CD14-positive monocyte (primary cell): ENCODE measurements around the gene FOXA3. TPM values are rescaled to one million over a fixed set of nuclear protein-coding genes. Genes with fewer than 3 reads are reported as not detected.

Source experiments
- DNase-seq, 3 donors: peaks; one replicate each; pipeline ENCODE4 v3.0.0-alpha.2; 2011 to 2022
- H2AFZ ChIP-seq: 2 replicates; pipeline ENCODE4 v1.6.0; 2012; ENCODE audit warnings: mild to moderate bottlenecking, low read depth, low read length, inconsistent platforms; ENCODE audit not compliant: insufficient read depth, poor library complexity, severe bottlenecking
- H3K27ac ChIP-seq, 2 donors: 1 replicate in 1 of 2; 2 replicates in 1 of 2; pipeline ENCODE4 v1.5.1; 2012 to 2013; ENCODE audit warnings: low read length in 2 of 2, control low read depth in 1 of 2, inconsistent platforms in 1 of 2, low read depth in 1 of 2, mild to moderate bottlenecking in 1 of 2
- H3K27me3 ChIP-seq, 2 donors: one replicate each; pipeline versions ENCODE4 v1.6.0 to v1.6.1; 2011 to 2013; ENCODE audit warnings: low read length in 2 of 2; ENCODE audit not compliant: control insufficient read depth in 2 of 2, insufficient read depth in 2 of 2
- H3K36me3 ChIP-seq, 2 donors: replicated peaks in 1 of 2; 1 replicate in 1 of 2; 2 replicates in 1 of 2; pipeline versions ENCODE4 v1.5.1 to v1.6.1; 2012 to 2013; ENCODE audit warnings: low read length in 2 of 2, control low read depth in 1 of 2, inconsistent platforms in 1 of 2, mild to moderate bottlenecking in 1 of 2; ENCODE audit not compliant: insufficient read depth in 2 of 2, control insufficient read depth in 1 of 2
- H3K4me1 ChIP-seq, 2 donors: 1 replicate in 1 of 2; 2 replicates in 1 of 2; pipeline versions ENCODE4 v1.5.1 to v1.6.1; 2012 to 2013; ENCODE audit warnings: low read length in 2 of 2, control low read depth in 1 of 2, inconsistent platforms in 1 of 2, mild to moderate bottlenecking in 1 of 2, moderate library complexity in 1 of 2; ENCODE audit not compliant: insufficient read depth in 2 of 2, control insufficient read depth in 1 of 2
- H3K4me2 ChIP-seq: replicated peaks from 2 replicates; pipeline ENCODE3; 2012; ENCODE audit warnings: low read length, moderate library complexity, mild to moderate bottlenecking; ENCODE audit not compliant: poor library complexity, severe bottlenecking; ENCODE audit errors: extremely low read depth
- H3K4me3 ChIP-seq, 3 experiments: fragments of 200-600 bp in 1 of 3; sonication (generic) in 1 of 3; replicated peaks in 1 of 3; 1 replicate in 2 of 3; 2 replicates in 1 of 3; pipeline ENCODE4 v1.5.1; 2011 to 2013; ENCODE audit warnings: low read length in 3 of 3, mild to moderate bottlenecking in 3 of 3, control low read depth in 2 of 3, low read depth in 2 of 3, inconsistent platforms in 1 of 3, moderate library complexity in 1 of 3
- H3K79me2 ChIP-seq: 2 replicates; pipeline ENCODE4 v1.6.0; 2012; ENCODE audit warnings: mild to moderate bottlenecking, control low read depth, inconsistent platforms, low read length, moderate library complexity; ENCODE audit not compliant: insufficient read depth
- H3K9ac ChIP-seq: 2 replicates; pipeline ENCODE4 v1.6.0; 2017; ENCODE audit warnings: low read length, mild to moderate bottlenecking; ENCODE audit not compliant: insufficient read depth, poor library complexity, severe bottlenecking
- H3K9me3 ChIP-seq, 2 donors: replicated peaks in 1 of 2; 1 replicate in 1 of 2; 2 replicates in 1 of 2; pipeline versions ENCODE4 v1.5.1 to v1.6.1; 2012 to 2013; ENCODE audit warnings: low read length in 2 of 2, control low read depth in 1 of 2; ENCODE audit not compliant: control insufficient read depth in 1 of 2, insufficient read depth in 1 of 2
- H4K20me1 ChIP-seq: 2 replicates; pipeline ENCODE4 v1.6.0; 2012; ENCODE audit warnings: mild to moderate bottlenecking, low read length, control low read depth, moderate library complexity; ENCODE audit not compliant: insufficient read depth
- H3K27ac Mint-ChIP-seq, 7 donors: one replicate each; pipeline ENCODE4 v1.8.0; 2020; ENCODE audit warnings: mild to moderate bottlenecking in 7 of 7, mixed read lengths in 7 of 7, moderate library complexity in 6 of 7, inconsistent platforms in 2 of 7
- H3K27me3 Mint-ChIP-seq, 3 donors: one replicate each; pipeline ENCODE4 v1.8.0; 2021 to 2022; ENCODE audit warnings: low read depth in 3 of 3, mild to moderate bottlenecking in 3 of 3, mixed read lengths in 3 of 3, moderate library complexity in 3 of 3, inconsistent platforms in 1 of 3
- H3K36me3 Mint-ChIP-seq, 2 donors: one replicate each; pipeline ENCODE4 v1.8.0; 2020; ENCODE audit warnings: mixed read lengths in 2 of 2, inconsistent platforms in 1 of 2, mild to moderate bottlenecking in 1 of 2
- H3K4me1 Mint-ChIP-seq: one replicate; pipeline ENCODE4 v1.8.0; 2020; ENCODE audit warnings: mild to moderate bottlenecking, mixed read lengths
- H3K4me3 Mint-ChIP-seq, 2 donors: one replicate each; pipeline ENCODE4 v1.8.0; 2020; ENCODE audit warnings: mild to moderate bottlenecking in 2 of 2, mixed read lengths in 2 of 2, moderate library complexity in 1 of 2
- H3K9me3 Mint-ChIP-seq, 7 donors: one replicate each; pipeline ENCODE4 v1.8.0; 2020 to 2022; ENCODE audit warnings: mixed read lengths in 7 of 7, mild to moderate bottlenecking in 6 of 7, moderate library complexity in 6 of 7, inconsistent platforms in 2 of 7
- CTCF ChIP-seq: fragments of 200-600 bp; IDR thresholded peaks from one replicate; pipeline ENCODE4 v1.8.0; 2022; ENCODE audit warnings: antibody characterized with exemption, mild to moderate bottlenecking
- WGBS: methylation state at CpG from one replicate; pipeline ENCODE4 v1.1.5; 2013; ENCODE audit warnings: missing lambda C conversion rate; ENCODE audit not compliant: insufficient coverage; 5-methylcytosine and 5-hydroxymethylcytosine counted together
- intact Hi-C, 2 donors: fragments of 100-400 bp; cut with micrococcal nuclease; formaldehyde crosslinking; loops; one replicate each; pipeline versions ENCODE4 v1.15.0 to v1.15.1; 2023
- polyA plus RNA-seq, 3 donors: library from polyadenylated mRNA; depleted of rRNA in 1 of 3; unstranded in 2 of 3; stranded (reverse) in 1 of 3; fragments of 300-500 nt in 2 of 3; fragments of >200 nt in 1 of 3; fragmentation: Illumina TruSeq in 2 of 3; gene quantifications; 1 replicate in 2 of 3; 2 replicates in 1 of 3; pipeline ENCODE4 v1.2.3, GENCODE V29; 2012 to 2021

The FOXA3 gene
- polyA plus RNA-seq, 3 donors, result not detected

- no peaks in the 10 kb centered on the region for H3K36me3 Mint-ChIP-seq
Measured at GRCh38 chr19:45906221-45906620, 42.1 kb downstream of the FOXA3 start.

GRCh38 chr19:45908956-45909355 lies 44.8 kb downstream of the FOXA3 start:
- no peaks in the 10 kb centered on the region for H3K79me2 ChIP-seq
- no peak overlapping the region for H3K4me3 ChIP-seq
- no peak overlapping the region for H2AFZ ChIP-seq
- H3K9me3 ChIP-seq, result no peaks in the 10 kb centered on the region
- H3K36me3 ChIP-seq, result no peaks in the 10 kb centered on the region
- no peaks in the 10 kb centered on the region for H3K4me1 ChIP-seq
- H3K27me3 ChIP-seq, result peaks cover 0 to 2% of the 10 kb centered on the region in 2 donors
- DNase-seq, result no peak
- H4K20me1 ChIP-seq, result no peaks in the 10 kb centered on the region
- no peak overlapping the region for H3K4me2 ChIP-seq
- TF ChIP-seq CTCF, result no peak
- intact Hi-C loops, result no loop called here
- 89% methylated on average over 4 of the region's 5 CpGs for WGBS
- Mint-ChIP-seq H3K27me3 (peaks cover 21 to 47% (median 42%) of the 10 kb centered on the region in 3 donors), H3K27ac (no peak overlapping the region), H3K4me1 (no peaks in the 10 kb centered on the region), H3K36me3 (no peaks in the 10 kb centered on the region), H3K9me3 (peaks cover 0 to 1% (median 0%) of the 10 kb centered on the region in 7 donors), H3K4me3 (no peak overlapping the region)
- no peak overlapping the region for H3K9ac ChIP-seq
- H3K27ac ChIP-seq, result no peak overlapping the region

More at GRCh38 chr19:45906221-45906620, 42.1 kb downstream of the FOXA3 start:
- Histone ChIP-seq H3K4me2 (no peak overlapping the region), H3K79me2 (peaks cover 11% of the 10 kb centered on the region), H3K27ac (no peak overlapping the region), H3K4me1 (peaks cover 11 to 19% of the 10 kb centered on the region in 2 donors), H3K36me3 (no peaks in the 10 kb centered on the region), H3K27me3 (peaks cover 0 to 2% of the 10 kb centered on the region in 2 donors), H2AFZ (no peak overlapping the region), H3K9me3 (no peaks in the 10 kb centered on the region), H4K20me1 (peaks cover 2% of the 10 kb centered on the region), H3K9ac (no peak overlapping the region), H3K4me3 (no peak overlapping the region)
- H3K4me1 Mint-ChIP-seq, result peaks cover 8% of the 10 kb centered on the region
- no peak overlapping the region for H3K4me3 Mint-ChIP-seq
- peaks cover 0 to 3% (median 0%) of the 10 kb centered on the region in 7 donors for H3K9me3 Mint-ChIP-seq
- no peak for DNase-seq
- no peak for TF ChIP-seq CTCF
- WGBS, result 58% methylated on average over 1 of the region's 3 CpGs
- intact Hi-C loops, result no loop called here
- peaks cover 11 to 37% (median 35%) of the 10 kb centered on the region in 3 donors for H3K27me3 Mint-ChIP-seq
- H3K27ac Mint-ChIP-seq, result no peak overlapping the region
